Measurements from ENCODE around the gene TTC31.

TTC31 gene

DNA sequence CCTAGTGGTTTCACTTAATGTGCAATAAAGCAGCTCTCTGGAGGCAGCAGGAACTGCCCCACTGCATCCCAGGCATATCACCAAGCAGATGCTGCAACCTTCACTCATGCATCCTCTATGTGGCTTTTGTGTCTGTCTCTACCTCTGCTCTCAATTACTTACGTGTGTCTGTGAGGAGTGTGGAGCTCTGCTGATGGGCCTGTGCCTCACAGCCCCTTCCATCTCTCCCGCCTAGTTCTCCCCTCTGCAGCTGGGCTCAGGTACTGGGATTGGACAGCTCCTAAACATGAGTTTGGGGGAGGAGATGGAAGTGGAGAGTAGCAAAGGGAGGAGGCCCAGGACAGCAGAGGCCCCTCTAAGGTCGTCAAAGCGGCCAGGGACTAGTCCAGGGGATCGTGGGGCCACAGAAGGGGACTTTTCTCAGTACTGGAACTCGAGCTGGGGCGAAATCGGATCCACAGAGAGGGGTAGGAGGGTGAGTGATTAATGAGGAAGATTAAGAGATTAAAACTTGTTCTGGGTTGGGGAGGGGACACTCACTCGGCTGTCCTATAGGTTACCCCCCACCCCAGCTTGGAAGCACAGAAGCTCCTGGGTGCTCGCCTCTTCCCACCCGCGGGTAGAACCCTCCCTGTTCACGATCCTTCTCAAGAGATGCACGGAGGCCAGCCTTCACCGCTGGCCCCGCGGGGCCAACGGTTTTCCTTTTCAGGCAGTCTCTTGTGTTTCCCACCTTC, 18.6 kb downstream of the TTC31 start:
- no peak for TF ChIP-seq SIN3A (IDR thresholded peaks at IDR 0.05; ENCODE audit: borderline replicate concordance, insufficient read depth, low read length)
- TF ChIP-seq, protein P1, sequence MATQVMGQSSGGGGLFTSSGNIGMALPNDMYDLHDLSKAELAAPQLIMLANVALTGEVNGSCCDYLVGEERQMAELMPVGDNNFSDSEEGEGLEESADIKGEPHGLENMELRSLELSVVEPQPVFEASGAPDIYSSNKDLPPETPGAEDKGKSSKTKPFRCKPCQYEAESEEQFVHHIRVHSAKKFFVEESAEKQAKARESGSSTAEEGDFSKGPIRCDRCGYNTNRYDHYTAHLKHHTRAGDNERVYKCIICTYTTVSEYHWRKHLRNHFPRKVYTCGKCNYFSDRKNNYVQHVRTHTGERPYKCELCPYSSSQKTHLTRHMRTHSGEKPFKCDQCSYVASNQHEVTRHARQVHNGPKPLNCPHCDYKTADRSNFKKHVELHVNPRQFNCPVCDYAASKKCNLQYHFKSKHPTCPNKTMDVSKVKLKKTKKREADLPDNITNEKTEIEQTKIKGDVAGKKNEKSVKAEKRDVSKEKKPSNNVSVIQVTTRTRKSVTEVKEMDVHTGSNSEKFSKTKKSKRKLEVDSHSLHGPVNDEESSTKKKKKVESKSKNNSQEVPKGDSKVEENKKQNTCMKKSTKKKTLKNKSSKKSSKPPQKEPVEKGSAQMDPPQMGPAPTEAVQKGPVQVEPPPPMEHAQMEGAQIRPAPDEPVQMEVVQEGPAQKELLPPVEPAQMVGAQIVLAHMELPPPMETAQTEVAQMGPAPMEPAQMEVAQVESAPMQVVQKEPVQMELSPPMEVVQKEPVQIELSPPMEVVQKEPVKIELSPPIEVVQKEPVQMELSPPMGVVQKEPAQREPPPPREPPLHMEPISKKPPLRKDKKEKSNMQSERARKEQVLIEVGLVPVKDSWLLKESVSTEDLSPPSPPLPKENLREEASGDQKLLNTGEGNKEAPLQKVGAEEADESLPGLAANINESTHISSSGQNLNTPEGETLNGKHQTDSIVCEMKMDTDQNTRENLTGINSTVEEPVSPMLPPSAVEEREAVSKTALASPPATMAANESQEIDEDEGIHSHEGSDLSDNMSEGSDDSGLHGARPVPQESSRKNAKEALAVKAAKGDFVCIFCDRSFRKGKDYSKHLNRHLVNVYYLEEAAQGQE (IDR thresholded peaks at IDR 0.05; ENCODE audit: insufficient read depth in 1 of 2, low read depth in 2 of 2, low read length in 2 of 2), result peak; percentile 18 to 75; a peak in 2 of 4 replicates

- no peak for TF ChIP-seq FOXP2 (optimal IDR thresholded peaks at IDR 0.05; ENCODE audit: borderline replicate concordance, extremely low read depth, extremely low read length, insufficient read depth)
- no peak for TF ChIP-seq POLR2AphosphoS5 (IDR thresholded peaks at IDR 0.05; ENCODE audit: low read depth, low read length)
- TF ChIP-seq, protein P1 (IDR thresholded peaks at IDR 0.05; ENCODE audit: insufficient read depth in 1 of 2, low read depth in 2 of 2, low read length in 2 of 2), result no peak
- TF ChIP-seq TAF1 (IDR thresholded peaks at IDR 0.05; ENCODE audit: borderline replicate concordance, insufficient read depth, low read length), result no peak
- TF ChIP-seq SIN3A (IDR thresholded peaks at IDR 0.05; ENCODE audit: borderline replicate concordance, insufficient read depth, low read length), result no peak
Observed at GRCh38 chr2:74502147-74502719, 19.4 kb downstream of the TTC31 start.

DNA sequence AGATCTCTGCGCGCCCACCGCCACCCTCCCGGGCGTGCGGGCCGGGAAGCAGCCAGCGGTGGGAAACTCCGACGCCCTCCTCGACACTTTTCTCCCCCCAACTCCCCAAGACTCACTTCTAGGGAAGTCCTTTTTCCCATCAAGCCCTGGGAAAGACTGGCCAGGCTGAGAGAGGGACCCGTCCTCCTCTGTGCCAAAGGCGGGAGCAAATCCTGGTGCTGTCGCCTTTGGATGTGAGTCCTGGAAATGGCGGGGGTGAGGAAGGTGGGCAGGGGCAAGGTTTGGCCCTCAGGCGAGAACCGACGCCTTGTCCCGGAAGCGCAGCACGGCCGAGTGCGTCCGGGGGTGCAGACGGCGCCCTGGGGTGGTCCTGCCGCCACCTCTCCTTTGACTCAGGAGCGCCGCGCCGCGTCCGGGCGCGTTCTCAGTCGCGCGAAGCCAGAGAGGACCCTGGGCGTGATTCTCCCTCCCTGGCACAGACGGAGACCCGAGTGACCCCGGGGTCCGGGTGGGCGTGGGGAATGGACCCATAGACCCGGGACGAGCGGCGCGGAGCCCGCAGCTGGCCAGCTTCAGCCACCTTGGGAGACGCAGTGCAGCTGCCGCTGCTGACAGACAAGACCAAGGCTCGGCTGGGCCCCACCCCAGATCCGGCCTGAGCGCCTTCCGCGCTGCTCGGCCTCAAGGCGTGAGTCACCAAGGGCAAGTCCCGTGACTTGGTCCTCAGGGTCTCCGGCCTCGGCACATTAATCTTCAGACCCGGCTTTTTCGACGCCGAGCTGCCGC, 20.0 kb downstream of the TTC31 start:
- no peak for TF ChIP-seq SIN3A (IDR thresholded peaks at IDR 0.05; ENCODE audit: borderline replicate concordance, insufficient read depth, low read length)
- no peak for TF ChIP-seq TAF1 (IDR thresholded peaks at IDR 0.05; ENCODE audit: borderline replicate concordance, insufficient read depth, low read length)
- TF ChIP-seq, protein P1 (IDR thresholded peaks at IDR 0.05; ENCODE audit: insufficient read depth in 1 of 2, low read depth in 2 of 2, low read length in 2 of 2), result no peak
- no peak for TF ChIP-seq POLR2AphosphoS5 (IDR thresholded peaks at IDR 0.05; ENCODE audit: low read depth, low read length)
- TF ChIP-seq FOXP2 (optimal IDR thresholded peaks at IDR 0.05; ENCODE audit: borderline replicate concordance, extremely low read depth, extremely low read length, insufficient read depth), result no peak

DNA sequence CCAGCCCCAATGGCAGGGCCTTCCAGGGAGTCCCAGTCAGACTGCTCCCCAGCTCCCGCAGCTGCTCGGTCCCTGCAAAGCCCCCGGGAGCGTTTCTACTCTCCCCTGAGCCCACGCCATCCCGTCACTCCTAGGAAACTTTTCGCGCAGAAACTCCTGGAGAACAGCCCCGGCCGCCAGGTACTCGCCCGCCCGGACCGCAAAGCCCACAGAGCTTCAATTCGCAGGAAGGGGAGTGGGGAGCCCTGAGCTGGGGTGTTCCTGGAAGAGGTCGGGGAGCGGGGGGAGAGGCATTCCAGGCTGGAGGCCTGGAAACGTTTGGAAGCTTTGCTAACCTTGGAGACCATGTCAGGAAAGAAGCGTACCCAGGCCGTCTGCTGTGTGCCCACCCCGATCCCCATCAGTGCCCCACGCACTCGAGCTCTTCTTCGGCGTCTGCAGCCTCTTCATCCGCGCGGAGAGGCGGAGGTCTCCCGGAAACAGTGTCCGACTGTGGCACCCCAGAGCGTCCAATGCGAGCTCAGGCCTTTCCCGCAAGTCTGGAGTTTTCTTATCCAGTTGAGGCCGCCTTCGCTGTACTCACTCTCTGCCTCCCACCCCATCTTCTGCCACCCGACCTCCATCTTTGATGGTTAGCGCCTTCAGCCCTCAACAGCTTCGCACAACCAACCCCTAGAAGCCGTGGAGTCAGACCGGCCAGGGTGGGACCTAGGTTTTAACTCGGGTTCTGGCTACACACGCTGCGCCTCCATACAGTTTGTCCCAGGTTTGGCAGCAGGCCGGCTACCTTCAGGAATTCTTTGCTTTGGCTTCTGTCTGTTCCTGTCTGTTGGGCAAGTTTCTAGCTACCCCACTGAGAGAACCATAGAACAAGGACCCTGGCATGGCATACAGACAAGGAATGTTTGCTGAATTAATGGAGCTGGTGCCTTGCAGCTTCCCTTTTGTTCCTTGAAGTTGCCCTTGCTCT, 20.9 kb downstream of the TTC31 start:
- TF ChIP-seq, protein P1 (IDR thresholded peaks at IDR 0.05; ENCODE audit: insufficient read depth in 1 of 2, low read depth in 2 of 2, low read length in 2 of 2), result no peak
- TF ChIP-seq SIN3A (IDR thresholded peaks at IDR 0.05; ENCODE audit: borderline replicate concordance, insufficient read depth, low read length), result no peak

Measured in PFSK-1 (cell line).